GM21367 (cell line): ENCODE results near the gene TCEAL4.

Experiments used
- ATAC-seq: cut with Tn5 transposase; IDR thresholded peaks from one replicate; pipeline ENCODE4 v1.9.1; 2021; ENCODE audit not compliant: unreplicated experiment

Gene TCEAL4

DNA sequence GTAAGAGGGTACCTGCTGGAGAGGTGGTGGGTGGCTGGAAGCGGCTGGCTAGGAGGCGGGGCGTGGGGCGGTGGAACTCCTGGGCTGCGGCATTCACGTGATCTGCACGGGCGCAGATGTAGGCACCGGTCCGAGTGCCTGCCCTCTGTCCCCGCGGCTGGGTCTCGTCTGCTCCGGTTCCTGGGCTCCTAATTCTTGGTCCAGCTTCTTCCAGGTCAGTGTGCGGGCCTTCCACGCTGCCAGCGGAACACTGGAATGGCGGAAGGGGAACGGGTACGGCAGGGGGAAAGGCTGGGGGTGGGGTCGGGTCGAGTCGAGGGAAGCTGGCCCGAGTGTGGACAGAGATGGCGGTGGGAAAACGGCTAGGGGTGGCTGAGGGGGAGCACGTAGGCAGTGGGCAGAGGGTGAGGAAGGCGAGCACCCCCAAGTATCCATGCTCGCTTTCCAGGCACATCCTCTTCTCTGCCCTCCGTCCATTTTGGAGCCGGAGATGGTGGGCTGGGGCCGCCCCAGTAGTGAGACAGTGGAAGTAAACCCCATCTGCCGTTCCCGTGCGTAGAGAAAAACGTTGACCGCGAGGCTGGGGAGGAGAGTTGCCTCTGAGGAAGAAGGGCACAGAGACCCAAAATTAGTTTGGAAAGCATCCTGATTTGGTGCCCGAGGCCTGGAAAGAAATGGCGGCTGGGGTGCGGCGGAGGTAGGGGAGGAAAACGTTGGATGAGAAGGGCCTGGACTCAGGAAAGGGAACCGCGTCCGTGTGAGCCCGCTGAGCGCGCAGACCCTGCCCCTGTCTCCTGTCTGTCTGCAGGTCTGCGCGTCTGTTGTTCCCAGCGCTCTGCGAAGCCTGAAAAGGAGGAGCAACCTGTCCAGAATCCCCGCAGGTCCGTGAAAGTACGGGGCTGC, at the start of gene TCEAL4:
Gene TCEAL4, plus strand, starts transcription at position 105 of the 903 bp plus-strand sequence. CDS start 1,161 bp downstream, outside the sequence.
- ATAC-seq = peak; percentile 83

DNA sequence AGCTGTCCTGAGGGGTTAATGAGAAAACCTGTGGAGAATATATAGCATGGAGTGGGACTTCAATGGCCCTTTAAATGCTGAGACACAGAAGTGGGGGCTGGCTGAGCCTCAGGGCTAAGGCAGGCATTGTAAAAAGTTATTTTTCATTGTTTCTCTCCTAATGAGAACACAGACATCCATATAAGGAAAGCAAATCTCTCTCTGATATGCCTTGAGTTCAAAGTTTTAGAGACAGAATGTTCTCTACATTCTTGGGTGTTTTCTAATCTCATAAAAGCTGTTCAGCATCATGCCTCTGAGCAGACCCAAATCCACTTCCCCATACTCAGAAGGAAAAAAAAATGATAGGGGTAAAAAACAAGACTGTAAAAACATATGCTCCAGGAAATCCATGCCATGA, 49.2 kb upstream of the TCEAL4 start:
- ATAC-seq = no peak

DNA sequence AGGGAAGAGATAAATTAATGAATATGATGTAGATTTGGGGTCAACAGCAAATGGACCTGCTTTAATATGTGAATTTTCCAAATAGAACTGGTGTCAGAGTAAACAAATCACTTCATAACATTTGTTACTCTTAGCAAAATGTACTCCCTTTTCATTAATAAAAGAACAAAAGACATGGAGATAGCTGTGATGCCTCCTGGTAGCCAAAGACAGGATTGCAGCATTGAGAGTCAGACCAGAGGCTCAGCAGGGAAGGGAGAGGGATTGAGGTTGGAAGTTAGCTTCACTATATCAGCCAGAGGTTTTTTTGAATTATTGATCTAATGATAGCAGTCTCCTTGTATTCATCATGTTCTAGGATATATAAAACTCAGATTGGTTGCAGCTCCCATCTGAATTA, 48.6 kb upstream of the TCEAL4 start:
- no peak for ATAC-seq

DNA sequence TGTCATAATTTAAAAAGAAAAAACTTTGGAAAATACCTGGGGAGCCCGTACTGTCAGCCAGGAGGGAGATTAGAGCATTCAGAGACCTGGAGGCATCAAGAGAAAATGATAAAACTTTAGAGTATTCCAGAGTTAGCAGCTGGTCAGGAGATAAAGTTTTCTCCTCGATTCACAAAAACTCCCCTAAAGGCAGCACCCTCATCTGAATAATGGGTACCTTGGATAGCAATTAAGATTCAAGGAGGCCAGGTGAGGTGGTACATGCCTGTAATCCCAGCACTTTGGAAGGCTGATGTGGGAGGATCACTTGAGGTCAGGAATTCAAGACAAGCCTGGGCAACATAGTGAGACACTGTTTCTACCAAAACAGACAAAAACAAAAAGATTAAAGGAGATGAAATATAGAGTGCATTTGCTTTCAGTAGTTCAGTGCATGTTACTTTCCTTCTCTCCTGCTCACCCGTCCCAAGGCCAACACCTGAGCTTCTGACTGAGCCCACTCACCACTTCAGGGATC, 47.4 kb upstream of the TCEAL4 start:
- ATAC-seq = no peak

DNA sequence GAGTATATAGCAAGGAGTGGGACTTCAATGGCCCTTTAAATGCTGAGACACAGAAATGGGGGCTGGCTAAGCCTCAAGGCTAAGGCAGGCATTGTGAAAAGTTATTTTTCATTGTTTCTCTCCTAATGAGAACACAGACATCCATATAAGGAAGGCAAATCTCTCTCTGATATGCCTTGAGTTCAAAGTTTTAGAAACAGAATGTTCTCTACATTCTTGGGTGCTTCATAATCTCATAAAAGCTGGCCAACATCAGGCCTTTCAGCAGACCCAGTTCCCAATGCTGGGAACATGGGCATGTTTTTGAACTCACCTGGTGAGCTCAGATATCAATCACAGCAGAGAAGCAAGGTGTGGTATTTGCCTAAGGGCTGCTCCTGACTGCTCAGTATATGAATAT, 46.6 kb upstream of the TCEAL4 start:
- ATAC-seq = no peak

DNA sequence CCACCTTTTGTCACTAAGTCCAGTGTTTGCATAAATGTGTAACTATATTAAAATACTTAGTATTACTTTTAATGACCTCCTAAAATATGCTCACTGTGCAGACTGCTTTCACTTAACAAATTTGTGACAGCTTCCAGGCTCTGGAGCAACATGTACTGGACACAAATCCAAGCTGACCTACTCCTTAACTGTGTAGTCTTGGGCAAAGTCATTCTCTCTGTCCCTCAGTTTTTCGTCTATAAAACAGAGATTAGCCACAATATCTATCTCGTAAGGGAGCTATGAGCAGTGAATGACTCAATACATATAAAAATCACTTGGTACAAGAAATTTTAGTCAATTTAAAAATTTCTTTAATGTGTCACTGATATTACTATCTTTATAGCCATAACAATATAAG, 45.6 kb upstream of the TCEAL4 start:
- no peak for ATAC-seq

DNA sequence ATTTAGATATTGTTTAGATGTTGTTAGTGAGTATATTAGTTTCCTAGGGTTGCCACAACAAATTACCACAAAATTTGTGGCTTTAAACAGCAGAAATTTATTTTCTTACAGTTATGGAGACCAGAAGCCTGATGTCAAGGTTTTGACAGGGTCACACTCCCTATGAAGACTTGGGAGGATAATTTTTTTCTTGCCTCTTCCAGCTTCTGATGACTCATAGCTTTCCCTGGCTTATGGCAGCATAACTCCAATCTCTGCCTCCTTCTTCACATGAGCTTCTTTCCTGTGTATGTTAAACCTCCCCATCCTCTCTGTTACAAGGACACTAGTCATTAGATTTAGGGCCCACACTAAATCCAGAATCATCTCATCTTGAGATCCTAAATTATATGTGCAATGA, 45.2 kb upstream of the TCEAL4 start:
- no peak for ATAC-seq

DNA sequence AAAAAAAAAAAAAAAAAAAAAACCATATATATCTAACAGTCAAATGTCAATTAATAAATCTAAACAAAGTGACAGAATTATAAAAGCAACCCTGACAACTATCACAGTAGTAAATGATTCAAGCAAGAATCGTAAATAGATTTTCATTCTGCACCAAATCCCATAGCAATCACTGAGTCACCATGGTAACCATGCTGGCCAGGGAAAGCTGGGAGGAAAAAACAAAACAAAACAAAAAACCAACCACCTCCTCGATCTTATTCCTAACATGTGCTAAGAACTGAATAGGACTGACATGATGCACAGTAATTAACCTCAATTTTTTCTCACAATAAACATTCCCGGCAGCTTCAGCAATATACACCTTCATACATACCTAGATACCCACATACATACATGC, 35.4 kb upstream of the TCEAL4 start:
- ATAC-seq = no peak

DNA sequence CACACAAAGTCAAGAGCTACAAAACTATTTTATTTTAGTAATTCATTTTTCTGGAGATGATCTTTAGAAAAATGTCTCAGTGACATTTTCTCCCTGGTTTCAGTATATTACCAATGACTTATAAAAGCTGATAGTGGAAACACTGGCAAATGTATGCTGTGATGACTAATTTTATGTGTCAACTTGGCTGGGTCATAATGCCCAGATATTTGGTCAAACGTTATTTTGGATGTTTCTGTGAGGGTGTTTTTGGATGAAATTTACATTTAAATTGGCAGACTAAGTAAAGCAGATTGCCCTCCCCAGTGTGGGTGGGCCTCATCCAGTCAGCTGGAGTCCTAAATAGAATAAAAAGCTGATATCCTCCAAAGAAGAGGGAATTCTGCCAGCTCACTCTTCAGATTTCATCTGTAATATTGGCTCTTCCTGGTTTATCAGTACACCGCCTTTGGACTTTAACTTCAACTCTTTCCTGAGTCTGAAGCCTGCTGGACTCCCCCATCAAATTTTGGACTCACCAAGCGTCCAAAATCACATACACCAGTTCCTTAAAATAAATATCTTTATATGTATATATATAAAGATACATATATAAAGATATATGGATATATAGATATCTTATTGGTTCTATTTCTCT, 34.8 kb upstream of the TCEAL4 start:
- no peak for ATAC-seq

DNA sequence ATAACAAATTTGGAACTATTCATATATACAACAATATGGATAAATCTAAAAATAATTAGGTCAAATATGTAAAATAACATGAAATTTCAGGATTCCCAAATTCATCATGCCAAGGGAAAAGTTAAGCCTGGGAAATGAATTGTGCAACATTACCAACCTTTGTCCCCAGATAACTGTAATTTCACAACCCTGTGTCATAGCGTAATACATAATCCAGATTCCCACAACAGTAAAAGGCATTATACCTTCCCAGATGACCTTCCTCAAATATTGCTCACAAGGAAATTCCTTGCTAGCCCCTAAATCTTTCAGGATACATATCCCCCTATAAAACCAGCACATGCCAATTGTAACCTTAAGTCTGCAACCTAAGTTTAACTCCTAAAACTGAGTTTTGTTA, 33.1 kb upstream of the TCEAL4 start:
- no peak for ATAC-seq

DNA sequence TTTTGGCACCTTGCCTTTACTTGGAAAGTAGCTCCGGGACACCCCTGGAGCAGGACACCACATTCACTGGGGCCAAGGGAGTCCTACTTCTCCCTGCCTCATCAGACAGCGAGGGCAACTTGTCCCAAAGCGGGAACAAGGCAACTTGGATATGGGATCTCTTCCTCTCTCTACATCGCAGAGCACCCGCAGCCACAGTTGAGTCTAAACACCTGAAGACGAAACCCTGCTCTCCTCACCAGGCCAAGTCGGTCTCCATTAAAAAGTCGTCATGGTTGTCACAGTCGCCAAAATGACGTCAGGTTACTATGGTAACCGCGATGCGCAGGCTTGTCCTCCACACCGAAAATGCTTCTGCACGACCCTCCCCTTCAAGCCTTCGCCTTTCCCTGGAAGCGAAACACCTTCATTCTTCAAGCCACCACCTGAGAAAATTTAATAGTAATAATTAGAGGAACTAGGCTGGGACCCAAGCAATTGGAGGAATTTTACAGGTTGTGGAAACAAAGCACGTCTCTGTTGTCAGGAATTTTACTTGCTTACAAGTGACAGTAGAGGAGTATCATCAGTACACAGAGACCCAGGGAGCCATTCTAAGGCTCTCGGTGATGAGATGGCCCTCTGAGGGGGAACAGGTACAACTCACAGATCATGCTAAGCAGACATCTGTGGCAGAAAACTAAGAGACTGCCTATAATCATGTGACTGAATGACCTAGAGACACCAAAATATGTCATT, 30.5 kb upstream of the TCEAL4 start:
- peak; percentile 98 for ATAC-seq

DNA sequence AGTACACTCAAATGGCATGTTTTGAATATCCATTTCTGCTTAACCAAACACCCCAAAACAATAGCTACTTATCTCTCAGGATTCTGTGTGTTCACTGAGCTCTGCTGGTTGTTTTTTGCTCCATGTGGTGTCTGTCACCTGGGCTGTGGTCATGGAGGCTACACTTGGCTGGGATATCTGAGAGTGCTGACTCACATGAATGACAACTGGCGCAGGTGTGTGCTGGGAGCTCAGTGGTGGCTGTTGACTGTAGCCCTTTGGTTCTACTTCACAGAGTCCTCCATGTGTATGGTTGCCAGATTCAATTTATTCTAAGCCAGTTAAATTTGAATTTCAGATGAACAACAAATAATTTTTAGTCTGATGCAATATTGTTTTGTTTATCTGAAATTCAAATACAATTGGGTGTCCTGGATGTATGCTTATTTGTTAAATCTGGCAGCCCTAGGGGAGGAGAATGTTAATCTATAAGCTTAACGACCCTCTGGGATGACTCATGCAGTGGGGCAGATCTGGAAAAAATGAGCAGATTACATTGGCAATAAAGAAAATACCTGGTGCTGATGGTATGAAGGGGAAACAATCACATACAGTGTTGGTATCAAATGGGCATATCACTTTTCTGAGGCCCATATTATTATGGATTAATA, 28.2 kb upstream of the TCEAL4 start:
- ATAC-seq = no peak

DNA sequence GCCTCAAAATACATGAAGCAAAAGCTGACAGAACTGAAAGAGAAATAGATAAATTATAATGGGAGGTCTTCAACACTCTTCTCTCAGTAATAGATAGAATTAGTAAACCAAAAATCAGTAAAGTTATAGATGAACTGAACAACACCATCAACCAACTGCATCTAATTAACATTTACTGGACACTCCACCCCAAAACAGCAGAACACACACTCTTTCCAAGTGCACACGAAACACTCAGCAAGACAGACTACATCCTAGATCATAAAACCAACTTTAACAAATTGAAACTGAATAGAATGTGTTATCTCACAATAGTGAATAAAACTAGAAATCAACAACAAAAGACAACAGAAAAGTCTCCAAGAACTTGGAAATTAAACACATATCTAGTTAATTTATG, 25.1 kb upstream of the TCEAL4 start:
- no peak for ATAC-seq

DNA sequence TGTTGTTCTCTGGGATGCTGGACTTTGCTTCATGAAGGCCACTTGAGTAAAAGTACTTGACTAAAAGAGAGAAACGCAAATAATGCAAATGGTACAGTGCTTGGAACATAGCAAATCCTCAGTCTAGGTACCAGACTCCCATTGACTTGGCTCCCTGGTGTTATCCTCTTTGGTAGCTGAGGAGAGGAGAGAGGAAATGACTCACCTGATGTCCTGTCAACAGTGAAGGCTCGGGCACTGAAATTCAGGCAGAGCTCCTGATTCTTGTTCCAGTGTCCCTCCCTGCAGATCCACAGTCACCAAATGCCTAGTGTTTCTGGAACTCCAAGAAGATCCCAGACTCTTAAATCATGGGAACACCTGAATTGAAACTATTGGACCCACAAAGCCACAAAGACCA, 22.5 kb upstream of the TCEAL4 start:
- ATAC-seq = no peak

DNA sequence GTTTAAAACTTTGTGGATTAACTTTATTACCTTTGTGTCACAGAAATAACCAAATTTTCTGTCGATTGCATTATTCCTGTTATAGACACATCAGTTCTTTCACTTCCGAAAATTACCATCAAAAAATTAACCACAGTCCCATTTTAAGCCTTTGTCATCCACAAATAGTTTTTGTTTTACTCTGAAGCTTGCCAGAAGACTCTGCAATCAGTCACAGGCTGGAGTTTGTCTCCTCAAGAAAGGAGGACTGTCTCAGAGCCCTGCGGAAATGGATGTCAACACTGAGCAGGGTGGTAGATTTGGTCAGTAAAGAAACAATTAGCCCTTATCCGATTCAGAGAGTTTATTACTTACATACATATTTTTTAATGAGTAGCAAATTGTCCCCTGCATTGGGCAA, 20.1 kb upstream of the TCEAL4 start:
- no peak for ATAC-seq

DNA sequence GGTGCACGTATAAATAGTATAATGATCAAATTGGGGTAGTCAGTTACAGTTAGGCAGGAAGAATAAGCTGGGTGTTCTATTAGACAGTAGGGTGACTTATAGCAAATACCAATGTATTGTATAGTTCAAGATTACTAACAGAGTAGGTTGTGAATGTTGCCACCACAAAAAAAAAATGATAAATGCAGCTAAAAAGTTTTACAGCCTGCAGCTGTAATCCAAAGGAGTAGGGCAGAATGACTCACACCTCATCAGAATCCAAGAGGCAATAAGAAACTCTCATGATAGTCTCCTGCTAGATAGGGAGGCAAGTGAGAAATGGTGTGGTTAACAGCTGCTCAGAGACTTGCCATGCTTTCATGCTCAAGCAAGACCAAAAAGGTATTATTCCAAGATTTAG, 19.6 kb upstream of the TCEAL4 start:
- no peak for ATAC-seq

DNA sequence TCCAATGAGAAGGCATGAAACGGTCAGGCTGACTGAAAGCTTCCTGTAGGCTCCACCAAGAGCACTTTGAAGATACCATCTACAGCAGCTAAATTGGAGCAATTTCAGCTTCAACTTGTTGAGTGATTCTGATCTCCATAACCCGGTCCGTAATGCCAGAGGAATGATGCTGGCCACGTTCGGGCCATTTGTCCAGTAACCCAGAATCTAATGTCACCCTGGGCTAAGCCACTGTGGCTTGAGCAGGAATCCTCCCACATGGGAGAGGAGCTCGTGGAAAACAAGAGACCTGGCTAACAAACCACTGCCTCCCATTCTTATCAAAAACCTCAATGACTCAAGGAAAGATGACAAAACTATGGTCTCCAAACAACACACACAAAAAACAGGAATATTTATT, 14.2 kb upstream of the TCEAL4 start:
- no peak for ATAC-seq

DNA sequence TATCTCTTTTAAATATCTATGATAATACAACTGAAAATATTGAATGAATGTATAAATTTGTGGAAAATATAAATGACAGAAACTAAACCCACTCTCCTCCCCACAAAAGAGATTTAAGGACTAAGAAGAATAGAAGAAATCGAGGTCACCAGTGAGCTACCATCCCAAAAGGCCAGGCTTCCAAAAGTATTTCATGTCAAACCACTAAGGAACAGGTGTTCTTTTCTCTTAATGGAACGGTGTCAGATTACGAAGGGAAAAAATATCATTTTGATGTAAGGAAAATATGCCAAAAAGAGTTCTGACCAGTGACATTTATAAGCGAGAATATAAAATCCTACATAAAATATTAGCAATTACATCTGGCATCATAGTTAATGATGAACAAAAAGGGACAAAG, 13.6 kb upstream of the TCEAL4 start:
- no peak for ATAC-seq

DNA sequence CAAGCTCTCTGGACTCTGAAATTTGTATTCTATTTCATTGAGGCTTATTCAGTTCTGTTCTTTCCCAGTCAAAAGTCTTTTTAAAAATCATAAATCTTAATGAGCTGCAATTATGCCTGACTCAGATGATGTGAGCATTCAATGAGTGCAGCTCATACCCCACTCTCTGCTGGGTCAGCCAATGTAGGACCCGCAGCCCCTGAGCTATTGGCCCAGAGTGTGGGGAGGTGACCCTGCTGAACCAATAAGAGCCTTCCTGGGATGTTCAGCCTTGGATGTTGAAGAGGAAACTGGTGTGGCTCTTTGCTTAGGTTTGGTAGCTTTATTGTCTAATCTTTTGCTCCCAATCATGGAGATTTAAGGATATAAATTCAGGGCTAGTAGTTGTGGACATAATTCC, 12.1 kb upstream of the TCEAL4 start:
- no peak for ATAC-seq

DNA sequence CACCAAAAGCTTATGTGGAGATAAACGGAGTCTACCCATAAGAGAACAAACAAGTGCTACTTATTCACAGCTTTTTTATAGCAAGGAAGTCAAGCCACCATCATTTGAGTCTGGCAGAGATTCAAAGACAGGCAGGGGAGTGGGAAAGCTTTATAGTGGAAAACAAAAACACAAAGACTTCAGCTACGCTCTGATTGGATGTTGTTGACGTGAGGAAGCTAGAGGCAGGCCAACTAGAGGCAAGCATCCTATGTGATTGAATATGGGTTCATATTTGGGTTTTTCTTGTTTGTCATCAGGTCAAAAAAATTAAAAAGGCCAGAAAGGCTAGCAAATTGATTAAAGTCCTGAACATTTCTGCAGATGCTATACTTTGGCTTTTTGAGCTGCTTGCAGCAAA, 719 bp upstream of the TCEAL4 start:
- ATAC-seq = no peak

DNA sequence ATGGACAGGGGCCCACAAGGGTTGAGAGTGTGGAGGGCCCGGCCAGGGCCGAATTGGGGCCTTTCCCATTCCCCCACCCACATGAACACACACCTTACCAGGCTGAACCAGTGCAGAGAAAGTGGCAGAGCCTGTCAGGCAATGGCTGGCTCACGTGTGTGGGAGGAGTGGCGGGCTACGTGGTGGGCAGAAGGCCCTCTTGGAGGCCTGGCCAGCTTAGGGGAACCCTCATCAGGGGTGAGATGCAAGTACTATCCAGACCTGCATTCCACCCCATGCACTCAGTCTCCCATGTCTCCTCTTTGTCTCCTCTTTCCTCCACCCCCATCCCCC, 965 bp downstream of the TCEAL4 start:
- ATAC-seq = no peak
